Germinal center (tissue), 1 donor: ENCODE data around the gene SLC29A3.
A peak's percentile ranks its signal among the peaks of the same experiment; 100 is the strongest.
"Not testable (repeated sequence)": the region's sequence is repeated elsewhere in the genome, so short reads cannot be mapped to it uniquely, and the experiment has no call there.

Source experiments
- DNase-seq: peaks from one replicate; pipeline ENCODE4 v3.0.0; 2012; ENCODE audit warnings: mixed read lengths, low spot score

The SLC29A3 gene

DNA sequence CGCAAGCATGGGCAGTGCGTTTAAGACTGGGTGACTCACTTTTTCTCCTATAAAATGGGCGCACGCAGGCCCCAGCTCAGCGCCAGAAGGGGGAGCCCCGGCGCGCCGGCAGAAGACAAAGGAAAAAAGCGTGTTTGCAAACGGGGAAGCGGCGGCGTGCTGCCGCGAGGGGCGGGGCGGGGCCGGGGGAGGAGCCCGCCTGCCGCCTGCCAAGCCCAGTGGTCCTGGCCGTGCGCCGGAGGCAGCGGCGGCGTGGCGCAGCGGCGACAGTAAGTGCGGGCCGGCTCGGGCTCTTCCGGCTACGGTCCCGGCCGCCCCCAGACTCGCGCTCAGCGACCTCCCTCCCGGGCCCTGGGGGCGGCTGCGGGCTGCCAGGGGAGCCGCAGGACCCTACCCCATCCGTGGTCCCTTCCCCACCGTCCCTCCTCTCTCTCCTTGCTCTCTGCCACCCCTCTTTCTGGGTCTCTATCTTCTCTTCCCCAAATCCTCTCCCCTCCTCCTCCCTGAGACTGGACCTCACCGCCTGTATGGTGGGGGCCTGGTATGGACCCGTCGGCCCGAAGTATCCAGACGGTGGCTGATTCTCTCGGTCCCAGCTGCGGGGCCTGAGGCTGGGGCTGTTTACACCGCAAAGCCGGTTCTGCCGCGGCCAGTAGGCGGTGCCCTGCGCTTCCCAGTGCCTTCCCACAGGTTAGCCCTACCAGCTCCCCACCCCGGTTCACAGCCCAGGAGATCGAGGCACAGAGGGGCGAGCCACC, at the start of gene SLC29A3:
Gene SLC29A3, plus strand, starts transcription at position 218 of the 758 bp plus-strand sequence. Its CDS starts 51 bp downstream, at position 269.
- peak; percentile 89 for DNase-seq

GRCh38 chr10:71269301-71270288, 49.5 kb upstream of the SLC29A3 start:
- DNase-seq = no peak

- peak; percentile 60 for DNase-seq
Observed at GRCh38 chr10:71270301-71271220, 48.5 kb upstream of the SLC29A3 start.

DNA sequence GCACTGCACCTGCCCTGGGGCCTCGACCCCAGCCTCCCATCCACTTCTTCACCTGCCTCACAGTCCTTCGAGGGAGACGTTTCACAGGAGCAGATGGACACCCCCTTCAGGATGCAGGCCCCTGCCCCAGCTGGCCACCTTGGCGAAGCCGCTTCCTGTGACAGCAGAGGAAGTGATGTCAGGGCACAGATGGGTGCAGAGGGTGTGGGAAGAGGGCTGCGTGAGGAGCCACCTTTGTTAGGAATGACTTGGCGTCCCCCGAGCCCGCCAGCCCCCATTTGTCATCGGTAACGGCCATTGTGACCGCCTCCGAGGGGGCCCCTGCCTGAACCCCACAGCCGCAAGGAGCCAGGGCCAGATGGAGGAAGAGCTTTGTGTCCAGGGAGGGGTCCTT, 47.4 kb upstream of the SLC29A3 start:
- no peak for DNase-seq

DNA sequence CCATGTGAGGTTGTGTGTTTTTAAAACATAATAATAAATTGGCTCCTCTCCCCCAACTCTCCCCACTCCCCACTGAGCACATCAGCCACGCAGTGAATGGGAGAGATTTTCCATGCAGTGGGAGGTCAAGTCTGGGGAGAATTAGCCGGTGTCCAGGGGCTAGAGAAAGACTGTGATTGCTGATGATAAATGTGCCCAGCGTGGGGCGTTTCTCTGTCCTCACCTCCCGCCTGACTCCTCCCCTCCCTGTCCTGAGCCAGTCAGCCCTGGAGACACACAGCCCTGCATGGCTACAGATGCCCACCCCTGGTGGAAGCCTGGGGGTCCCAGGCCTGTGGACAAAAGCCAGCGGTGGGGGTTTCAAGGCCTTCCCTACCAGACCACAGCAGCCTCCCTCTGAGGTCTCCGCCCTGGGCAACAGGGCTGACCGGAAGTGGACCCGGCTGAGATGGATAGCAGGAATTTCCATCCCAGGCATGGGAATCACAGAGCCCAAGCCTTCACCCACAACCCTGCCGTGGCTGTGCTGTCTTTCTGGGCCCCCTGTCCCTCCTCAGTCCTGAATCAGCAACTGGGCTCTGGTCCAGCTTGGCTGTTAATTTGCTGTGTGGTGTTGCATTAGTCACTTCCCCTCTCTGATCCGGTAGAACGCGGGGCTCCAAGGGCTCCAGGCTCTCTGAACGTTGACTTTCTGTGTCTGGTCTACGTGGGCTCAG, 46.8 kb upstream of the SLC29A3 start:
- no peak for DNase-seq

GRCh38 chr10:71272974-71273373, 46.1 kb upstream of the SLC29A3 start:
- DNase-seq = not testable (repeated sequence)

DNA sequence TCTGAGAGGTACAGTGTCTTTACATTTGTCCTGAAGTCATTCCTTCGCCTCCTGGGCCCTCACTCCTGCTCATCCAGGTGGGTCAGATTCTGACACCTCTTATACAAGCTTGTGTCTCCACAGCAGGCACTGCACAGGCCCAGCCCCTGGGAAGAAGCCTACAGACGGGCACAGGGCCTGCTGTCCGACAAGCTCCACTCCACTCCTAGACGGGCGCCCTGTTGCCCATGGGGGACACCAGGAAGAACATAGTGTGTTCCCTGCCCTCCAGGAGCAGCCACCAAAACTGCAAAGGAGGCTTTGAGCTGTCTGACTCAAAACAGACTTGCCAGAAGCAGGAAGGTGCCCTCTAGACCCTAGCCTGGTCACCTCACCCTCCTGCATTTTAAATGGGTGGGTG, 45.6 kb upstream of the SLC29A3 start:
- no peak for DNase-seq

DNA sequence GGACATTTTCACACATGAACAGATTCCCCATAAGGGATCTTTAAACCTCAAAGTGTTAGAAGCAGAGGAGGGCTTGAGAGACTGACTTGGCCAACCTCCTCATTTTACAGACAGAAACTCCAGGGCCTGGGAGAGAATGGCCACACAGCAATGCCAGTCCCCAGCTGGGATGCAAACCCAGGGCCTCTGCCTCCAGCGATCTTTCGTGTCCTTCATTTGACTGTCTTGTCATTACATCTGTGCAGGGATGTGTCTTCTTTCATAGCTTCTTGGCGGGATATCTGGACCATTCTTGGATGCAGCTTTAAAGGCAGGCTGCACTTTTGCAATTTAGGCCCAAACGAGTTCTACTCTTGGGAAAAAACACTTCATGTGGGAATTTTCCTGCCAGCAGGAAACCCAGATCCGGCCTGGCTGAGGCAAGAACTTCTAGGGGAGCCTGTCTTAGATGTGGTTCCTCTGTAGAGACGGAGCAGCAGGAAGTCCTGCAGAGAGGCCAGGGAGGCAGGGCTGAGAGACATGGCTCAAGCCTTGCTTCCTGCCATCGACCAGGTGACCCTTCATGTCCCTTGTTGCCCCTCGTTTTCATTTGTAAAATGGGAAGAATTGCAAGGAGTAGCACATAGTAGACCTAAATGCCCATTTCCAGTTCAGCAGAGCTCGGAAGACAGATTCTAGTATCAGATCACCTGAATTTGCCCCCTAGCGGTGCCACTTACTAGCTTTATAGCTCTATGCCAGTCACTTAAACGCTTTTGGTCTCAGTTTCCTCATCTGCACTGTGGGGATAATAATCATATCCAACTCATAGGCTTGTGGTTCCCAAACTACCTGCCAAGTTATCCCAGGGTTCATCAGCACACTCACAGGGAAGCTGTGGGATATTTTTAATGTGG, 43.9 kb upstream of the SLC29A3 start:
- no peak for DNase-seq

DNA sequence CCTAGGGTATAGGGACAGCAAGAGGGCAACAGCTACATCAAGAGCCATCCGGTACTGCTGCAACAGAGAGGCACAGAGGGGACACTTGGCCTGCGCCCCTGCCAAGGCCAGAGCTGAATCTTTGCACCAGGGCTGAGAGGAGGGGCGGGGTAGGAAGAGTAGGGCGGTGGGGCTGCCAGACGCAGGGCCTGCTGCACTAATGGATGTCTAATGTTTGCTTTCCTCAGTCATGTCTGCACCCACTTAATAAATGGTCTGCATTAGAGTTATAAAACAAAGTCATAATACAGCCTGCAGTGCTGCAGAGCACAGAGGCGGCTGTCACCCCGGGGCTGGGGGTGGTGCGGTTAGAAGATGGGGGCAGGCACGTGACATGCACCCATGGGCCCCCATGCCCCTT, 42.2 kb upstream of the SLC29A3 start:
- DNase-seq = no peak

DNA sequence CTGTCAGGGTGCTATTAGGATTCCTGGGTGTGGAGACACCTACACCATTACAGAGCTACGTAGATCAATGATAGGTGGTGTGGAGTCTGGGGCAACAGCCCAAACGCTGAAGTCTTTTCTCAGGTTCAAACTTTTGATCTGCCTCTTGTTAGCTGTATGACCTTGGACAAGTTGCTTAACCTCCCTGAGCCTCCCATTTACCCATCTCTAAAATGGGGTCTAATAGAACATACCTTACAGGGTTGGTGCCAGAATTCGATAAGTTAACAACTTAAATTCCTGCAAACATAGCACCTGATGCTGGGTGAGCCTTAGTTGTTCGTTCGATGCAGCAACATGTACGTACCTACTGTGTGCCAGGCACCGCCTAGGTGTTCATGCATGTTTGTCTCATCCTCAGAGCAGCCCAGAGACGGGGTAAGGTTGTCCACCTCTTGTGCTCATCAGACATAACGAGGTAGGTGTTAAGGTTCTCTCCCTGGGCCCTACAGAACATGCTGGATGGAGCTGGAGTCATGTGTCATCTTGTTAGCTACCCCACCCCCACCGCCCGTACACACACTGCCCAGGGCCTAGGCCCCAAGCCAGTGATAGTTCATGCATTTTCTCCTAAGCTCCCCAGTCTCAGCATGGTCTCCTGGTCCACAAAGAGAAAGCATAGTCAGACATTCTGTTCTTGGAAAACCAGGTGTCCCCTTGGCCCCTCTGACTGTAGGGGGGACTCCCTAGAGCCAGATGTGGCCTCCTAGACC, 41.0 kb upstream of the SLC29A3 start:
- no peak for DNase-seq

- no peak for DNase-seq
Observed at GRCh38 chr10:71278691-71279588, 40.1 kb upstream of the SLC29A3 start.

DNA sequence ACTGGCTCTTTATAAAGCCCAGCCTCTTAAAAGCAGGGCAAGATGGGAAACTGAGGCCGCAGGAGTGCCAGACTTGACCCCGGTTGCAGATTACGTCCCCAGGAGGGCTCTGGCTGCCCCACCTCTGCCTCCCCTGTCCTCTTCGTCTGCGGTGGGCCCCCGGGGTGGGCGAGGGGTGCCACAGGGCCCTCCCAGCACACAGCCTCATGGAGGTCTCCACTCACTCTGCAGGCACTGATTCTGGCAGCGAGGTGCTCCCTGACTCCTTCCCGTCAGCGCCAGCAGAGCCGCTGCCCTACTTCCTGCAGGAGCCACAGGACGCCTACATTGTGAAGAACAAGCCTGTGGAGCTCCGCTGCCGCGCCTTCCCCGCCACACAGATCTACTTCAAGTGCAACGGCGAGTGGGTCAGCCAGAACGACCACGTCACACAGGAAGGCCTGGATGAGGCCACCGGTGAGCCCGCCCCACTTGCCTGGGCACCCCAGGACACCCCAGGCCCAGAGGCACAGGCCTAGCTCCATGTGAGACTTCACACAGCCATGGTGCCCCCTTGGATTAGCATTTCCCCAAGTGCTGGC, 39.4 kb upstream of the SLC29A3 start:
- DNase-seq = no peak

DNA sequence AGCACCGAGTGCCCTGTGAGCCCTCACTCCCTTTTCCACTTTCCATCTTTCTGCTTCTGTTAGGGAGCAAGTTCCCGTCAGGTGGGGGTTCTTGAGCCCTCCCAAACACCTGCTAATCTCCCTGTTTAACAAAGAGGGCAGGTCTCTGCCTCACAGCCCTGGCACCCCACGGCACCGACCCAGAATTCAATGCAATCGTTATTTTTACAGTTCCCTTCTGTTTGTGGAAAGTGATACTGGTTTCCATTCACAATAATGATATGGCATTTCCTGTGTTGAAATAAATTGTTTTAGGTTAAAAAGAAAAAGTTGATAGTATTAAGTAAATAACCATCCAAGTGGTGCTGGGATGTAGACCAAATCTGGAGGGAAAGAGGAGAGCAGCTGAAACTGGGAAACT, 38.8 kb upstream of the SLC29A3 start:
- no peak for DNase-seq

DNA sequence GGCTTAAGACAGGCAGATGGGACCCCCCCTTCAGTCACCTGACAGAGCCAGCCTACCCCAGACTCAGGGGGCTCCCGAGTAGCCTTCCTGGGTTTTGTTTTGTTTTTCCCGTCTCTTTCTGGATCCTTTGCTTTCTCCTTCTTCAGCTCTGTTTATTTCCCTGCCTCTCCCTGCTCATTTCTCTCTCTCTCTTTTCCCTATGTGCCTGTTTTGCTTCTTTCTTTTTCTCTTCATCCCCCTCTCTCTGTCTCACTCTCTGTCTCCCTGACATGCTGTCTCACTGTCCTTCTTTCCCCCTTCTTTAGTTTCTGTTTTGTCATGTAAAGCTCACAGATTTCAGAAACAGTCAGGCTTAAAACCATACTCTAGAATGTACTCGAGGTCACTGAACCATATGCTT, 38.2 kb upstream of the SLC29A3 start:
- no peak for DNase-seq

DNA sequence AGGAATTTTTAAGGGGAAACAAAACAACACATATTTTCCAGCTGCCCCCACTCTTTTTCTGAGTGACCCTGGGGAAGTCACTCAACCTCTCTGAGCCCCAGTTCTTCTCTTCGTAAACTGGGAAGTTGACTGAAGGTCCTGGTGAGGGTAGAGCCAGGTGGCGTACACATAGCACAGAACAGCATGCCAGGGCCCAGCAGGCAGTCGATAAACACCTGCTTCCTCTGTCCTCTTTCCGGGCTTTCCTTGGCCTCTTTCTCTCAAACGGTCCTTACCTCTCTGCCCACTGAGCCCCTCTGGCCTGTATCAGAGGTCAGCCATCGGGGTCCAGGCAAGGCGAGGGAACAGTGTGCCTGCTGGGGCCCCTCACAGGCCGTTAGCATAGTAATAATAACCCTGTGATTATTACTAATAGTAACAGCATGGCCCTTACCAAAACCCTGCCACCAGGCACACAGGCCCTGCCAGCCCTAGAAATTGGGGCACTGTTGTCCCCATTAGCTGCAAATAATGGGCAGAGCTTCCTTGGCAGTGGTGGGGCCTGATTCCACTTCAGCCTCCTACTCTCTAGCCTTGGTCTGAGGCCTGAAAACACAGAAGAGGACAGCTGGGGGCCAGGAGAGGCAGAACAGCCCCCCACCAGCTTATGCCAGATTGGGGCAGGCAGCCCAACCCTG, 37.3 kb upstream of the SLC29A3 start:
- DNase-seq = no peak

DNA sequence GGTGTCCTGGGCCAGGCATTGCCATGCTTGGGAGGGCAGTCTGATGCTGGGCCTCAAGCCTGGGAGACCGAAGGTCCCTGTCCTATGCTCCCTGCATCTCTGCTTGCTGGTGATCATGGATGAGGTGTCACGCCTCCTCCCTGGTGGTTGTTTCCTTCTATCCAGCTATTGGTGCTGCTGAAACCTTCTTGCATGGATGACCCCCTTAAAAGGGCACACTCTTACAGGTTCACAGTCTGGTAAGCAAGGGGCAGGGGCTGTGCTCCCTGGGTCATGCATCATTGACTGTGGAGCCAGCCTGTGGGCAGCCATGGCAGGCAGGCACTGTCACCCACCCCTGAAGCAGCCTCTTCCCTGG, 36.8 kb upstream of the SLC29A3 start:
- no peak for DNase-seq

DNA sequence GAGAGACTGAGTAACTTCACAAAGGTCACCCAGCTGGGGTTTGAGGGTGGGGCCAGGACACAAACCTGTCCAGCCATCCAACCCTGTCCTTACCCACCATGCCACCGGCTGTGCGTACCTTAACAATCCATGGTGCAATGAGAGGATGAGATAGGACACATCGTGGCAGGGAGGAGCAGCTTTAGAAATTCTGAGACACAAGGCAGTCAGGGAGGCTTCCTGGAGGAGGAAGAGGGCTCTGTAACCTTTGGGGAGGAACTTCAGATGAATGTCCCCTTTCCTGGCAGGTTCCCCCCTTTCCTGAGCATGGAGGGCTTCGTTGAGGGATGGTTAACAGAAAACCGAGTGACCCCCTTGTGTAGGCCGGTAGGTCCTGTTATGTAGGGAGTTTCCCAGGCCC, 35.6 kb upstream of the SLC29A3 start:
- DNase-seq = no peak

DNA sequence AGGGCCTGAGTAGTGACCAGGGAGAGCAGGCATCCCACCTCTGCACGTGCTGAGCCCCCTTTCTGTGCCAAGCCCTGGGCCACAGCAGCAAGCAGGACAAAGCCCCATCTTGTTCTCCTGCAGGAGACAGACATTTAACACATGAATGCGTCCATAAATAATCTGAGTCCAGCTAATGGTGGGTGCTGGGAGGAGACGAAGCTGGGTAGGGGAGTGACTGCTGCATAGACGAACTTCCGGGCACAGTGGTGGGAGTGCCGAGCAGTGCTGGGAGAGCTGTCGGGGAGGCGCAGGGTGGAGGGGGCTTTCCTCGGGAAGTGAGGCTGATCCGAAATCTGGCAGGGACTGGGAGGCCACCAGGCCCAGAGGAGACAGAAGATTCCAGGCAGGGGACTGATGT, 35.2 kb upstream of the SLC29A3 start:
- DNase-seq = no peak
